Astrocyte (in vitro differentiated cells and primary cell): ENCODE results near the gene SAP30BP.

Experiments
- CTCF ChIP-seq: IDR thresholded peaks from 2 replicates; pipeline ENCODE4 v1.5.1; 2011; ENCODE audit warnings: low read depth, mild to moderate bottlenecking, inconsistent platforms, low read length, moderate library complexity; ENCODE audit not compliant: insufficient read depth
- EZH2 ChIP-seq: IDR thresholded peaks from 2 replicates; pipeline ENCODE4 v1.6.1; 2012; ENCODE audit warnings: mild to moderate bottlenecking, low read length, inconsistent platforms; ENCODE audit not compliant: insufficient read depth

- TF ChIP-seq EZH2 (no peak), CTCF (no peak)
Observed at GRCh38 chr17:75724016-75725003, 57.2 kb downstream of the SAP30BP start.
